Measurements from ENCODE around the gene EIF1AX.
"Not testable (repeated sequence)": the region's sequence is repeated elsewhere in the genome, so short reads cannot be mapped to it uniquely, and the experiment has no call there.

The EIF1AX gene, protein sequence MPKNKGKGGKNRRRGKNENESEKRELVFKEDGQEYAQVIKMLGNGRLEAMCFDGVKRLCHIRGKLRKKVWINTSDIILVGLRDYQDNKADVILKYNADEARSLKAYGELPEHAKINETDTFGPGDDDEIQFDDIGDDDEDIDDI

DNA sequence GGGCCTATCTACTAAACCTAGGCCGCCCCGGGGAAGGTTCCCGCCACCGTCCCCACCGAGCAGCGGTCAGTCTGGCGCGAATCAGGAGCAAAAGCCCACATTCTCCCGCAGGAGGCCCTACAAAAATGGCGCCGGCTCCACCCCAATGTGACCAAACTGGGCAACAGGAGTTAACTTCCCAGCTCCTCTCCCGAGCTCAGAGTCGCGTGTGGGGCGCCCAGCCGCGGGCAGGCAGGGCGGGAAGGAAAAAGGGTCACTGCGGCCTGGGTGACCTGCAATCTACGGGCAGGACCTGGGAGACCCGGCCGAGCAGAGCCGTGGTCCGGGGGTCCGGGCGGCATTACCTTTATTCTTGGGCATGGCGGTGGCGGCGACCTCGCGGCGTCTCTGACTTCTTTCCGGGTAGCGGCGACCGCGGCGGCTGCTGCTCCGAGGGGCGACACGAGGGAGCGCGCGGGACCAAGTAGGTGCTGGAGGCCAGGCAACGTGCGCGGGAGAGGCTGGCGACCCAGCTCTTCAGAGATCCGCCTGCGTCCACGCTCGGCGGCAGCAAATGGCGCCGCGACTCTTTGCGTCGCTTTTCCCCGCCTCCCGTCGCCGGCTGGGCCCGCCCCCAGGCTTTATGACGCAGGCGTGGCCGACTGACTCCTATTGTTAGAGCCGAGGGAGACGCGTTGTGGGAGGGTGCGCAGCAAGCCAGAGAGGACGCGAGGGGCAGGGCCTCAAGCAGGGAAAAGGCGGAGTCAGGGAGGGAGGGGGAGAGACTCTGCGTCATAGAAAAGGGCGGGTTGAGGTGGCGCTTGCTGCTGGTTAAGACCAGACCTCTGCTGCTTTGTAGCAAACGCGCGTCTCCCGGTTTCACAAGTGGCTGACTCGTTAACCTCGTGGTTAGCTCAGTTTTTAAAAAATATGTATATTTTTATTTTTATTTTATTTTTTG lies at the start of gene EIF1AX:
TSS of gene EIF1AX (minus strand) at position 558 of the 940 bp plus-strand sequence. CDS start at position 360, 198 bp downstream.
- in situ Hi-C loops (cut with HindIII; ENCODE audit: low sequenced_read_pairs): no loop called here

DNA sequence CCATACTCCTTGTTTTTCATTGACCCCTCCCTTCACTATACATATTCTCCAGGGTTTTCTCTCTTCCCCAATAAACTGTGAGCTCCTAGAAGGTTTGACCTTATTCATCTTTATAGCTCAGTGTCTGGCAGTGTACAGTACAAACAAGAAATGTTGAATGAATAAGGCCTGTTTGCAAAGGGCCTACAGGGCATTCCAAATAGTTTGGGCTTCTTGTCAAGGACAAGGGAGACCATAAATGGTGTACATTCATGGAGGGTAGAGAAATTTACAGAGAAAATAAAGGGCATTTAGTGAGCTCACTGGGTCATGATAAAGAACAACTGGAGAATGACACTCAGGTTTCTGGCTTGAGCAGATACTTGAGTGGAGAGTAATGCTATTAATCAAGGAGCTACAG lies 47.5 kb upstream of the EIF1AX start:
- in situ Hi-C loops (cut with HindIII; ENCODE audit: low sequenced_read_pairs): no loop called here

DNA sequence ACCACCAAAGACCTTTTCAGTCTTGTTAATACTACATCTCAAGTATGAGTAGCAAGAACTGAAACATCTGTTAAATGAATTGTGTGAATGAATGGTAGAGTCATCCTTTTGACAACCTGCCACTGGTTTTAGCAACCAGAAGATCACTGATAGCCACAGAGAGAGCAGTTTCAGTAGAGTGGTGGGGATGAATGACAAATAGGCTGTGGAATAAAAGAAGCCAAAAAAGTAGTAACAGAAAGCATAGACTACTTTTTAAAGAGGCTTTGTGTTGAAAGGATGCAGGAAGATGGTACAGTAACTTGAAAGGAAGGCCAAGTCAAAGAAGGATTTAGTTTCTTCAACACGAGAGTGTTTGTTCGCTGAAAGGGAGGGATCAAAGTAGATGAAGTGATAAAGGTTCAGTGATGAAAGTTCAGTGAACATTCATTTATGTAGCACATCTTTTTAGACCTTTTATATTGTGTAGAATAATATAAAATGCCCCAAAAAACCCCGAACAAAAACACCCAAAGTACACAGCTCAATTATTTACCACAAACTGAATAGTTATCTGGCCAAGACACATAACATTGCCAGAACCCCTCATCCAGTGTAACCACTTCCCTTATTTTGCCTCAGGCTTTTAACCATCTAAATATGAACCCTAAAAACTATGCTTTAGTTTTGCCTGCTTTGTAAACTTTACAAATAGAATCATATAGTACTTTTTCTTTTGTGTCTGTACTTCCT lies 40.1 kb upstream of the EIF1AX start:
- in situ Hi-C loops (cut with HindIII; ENCODE audit: low sequenced_read_pairs): no loop called here

DNA sequence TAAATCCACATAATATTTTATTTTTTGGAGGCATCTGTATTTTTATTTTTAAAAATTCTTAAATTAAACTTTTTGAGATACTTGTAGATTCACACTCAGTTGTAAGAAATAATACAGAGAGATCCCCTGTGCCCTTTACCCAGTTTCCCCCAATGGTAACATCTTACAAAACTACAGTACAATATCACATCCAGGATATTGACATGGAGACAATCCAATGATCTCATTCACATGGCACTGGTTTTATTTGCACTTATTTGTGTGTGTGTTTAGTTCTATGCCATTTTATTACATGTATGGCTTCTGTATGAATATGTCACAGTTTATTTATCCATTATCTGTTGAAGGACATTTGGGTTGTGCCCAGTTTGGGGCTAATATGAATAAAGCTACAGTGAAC lies 35.5 kb upstream of the EIF1AX start:
- in situ Hi-C loops (cut with HindIII; ENCODE audit: low sequenced_read_pairs): no loop called here

DNA sequence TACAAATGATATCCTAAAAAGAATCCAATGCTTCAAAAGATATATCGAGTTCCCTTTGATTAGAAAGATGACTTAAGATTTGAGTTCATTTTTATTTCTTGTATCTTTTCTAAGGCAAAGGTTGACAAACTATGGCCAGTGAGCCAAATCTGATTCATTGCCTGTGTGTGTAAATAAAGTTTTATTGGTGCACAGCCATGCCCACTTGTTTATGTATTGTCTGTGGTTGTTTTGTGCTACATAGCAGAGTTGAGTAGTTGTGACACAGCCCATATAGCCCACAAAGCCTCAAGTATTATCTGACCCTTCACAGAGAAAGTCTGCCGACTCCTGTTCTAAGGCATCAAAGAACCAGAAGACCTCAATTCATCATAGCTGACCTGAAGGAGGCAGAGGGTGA lies 32.2 kb upstream of the EIF1AX start:
- in situ Hi-C loops (cut with HindIII; ENCODE audit: low sequenced_read_pairs): no loop called here

DNA sequence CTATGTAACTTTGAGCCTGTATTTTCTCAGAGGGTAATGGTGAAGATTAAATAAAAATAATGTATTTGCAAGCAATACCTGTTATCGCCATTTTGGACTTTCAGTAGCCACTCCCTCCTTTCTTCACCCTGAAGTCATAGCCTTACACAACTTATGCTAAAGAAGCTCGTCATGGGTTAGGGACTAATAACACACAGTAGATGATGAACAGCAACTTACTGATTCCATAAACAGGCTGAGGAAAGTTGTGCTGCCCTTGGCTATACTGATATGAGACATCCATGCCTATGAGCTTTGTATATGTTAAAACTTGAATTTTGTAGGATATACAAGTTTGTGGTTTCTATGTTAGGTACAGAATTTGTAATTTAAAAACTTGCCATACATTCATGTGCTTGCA lies 31.7 kb upstream of the EIF1AX start:
- in situ Hi-C loops (cut with HindIII; ENCODE audit: low sequenced_read_pairs): no loop called here

DNA sequence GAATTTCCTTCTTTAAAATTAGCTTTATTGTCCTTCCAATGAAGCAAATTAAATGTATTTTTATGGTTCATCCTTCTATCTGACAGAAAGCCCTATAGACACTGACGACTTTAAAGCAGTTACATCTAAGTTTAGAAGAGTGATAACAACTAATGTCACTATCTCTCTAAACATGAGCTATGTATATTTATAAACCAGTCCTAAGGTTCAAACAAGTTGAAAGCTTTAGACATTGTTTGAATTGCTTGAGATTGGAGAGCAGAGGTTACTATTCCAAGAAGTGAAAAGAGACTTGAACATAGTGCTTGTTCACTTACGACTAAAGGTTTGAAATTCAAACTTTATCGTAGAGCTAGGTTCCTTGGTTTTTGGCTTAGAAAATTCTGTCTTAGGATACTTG lies 30.2 kb upstream of the EIF1AX start:
- in situ Hi-C loops (cut with HindIII; ENCODE audit: low sequenced_read_pairs): no loop called here

DNA sequence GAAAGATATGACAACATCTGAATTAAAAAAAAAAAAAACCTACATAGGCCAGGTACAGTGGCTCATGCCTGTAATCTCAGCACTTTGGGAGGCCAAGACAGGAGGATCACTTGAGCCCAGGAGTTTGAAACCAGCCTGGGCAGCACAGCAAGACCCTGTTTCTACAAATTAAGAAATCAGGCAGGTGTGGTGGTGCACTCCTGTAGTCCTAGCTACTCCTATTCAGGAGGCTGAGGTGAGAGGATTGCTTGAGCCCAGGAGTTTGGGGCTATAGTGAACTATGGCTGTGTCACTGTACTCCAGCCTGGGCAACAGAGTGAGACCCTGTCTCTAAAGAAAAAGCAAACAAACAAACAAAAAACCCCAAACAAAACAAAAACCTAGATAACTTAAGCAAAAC lies 20.9 kb upstream of the EIF1AX start:
- in situ Hi-C loops (cut with HindIII; ENCODE audit: low sequenced_read_pairs): not testable (repeated sequence)

DNA sequence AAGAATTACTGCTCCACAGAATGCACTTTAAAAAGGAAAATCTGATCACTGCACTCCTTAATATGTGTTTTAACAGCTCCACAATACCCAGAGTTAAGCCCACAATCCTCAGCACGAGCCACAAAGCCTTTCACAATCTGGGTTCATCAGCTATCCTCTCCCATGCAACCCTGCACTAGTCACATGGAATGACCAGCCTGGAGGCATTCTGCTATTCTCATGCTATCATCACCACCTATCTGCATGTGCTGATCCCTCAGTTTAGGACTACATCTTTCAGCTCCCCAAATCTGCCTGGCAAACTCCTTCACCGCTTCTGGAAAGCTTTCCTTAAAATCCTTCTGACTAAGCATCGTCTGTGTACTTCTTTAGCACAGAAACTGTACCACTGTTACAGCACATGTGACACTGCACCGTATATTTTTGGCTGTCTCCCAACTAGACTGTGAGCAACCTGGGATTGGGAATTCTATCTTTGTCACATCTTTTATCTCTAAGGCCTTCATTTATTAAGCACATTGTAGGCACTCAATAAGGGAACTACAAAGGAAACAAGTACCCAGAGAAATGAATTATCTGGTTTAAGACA lies 18.3 kb upstream of the EIF1AX start:
- in situ Hi-C loops (cut with HindIII; ENCODE audit: low sequenced_read_pairs): no loop called here

DNA sequence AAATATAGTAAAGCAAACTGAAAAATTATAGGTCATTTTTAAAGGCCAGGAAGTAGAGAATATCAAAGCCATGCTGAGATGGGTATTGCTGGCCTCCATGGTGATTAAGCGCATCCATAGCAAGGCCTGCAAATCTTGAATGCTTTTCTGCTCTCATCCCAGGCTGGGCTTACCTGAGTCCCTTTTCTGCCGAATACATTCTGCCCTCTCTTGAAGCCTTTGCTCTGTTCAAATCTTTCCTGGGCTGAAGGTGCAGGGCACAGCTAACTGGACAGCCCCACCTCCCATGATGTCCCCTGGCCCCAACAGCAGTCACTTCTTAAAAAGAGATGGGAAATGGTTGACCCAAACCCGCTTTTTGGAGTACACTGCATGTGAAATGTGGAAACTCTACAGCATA lies 10.1 kb upstream of the EIF1AX start:
- in situ Hi-C loops (cut with HindIII; ENCODE audit: low sequenced_read_pairs): loop anchor here (5.0 kb wide), 1 partner anchor 56 kb away; no protein-coding TSS in a partner anchor

DNA sequence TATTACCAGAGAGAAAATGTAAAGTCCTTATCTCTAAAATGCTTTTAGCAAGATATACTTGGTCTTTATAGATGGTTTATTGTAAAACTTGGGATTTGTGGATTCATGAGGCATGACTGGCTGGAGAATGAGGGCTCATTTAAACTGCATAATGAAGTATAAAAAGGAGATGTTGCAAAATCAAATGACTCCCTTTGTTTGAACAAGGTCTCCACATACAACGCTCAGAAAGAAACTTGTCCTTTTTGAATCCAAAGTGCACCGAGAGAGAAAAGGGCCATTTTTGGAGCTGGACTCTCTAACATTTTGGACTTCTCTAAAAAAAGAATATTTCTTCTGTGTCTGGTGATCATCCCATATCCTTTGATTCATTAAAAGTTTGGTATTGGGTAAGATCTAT lies 7.7 kb upstream of the EIF1AX start:
- in situ Hi-C loops (cut with HindIII; ENCODE audit: low sequenced_read_pairs): no loop called here

DNA sequence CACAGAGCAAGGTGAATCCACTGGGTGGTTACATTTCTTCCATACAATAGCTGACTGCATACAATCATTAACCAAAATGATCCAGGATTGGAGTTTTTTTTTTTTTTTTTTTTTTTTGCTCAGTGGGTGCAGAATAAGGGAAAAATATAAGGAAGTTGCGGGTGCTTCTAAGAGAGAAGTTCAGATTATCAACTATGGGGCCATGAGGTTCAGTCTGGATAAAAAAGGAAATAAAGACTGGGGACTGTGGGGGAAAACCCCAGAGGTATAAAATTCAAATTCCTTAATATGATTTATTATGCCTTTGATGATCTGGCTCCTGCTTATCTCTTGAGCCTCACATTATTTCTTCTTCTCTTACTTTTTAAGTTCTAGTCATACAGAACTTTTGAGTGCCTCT lies 5.9 kb upstream of the EIF1AX start:
- in situ Hi-C loops (cut with HindIII; ENCODE audit: low sequenced_read_pairs): no loop called here

DNA sequence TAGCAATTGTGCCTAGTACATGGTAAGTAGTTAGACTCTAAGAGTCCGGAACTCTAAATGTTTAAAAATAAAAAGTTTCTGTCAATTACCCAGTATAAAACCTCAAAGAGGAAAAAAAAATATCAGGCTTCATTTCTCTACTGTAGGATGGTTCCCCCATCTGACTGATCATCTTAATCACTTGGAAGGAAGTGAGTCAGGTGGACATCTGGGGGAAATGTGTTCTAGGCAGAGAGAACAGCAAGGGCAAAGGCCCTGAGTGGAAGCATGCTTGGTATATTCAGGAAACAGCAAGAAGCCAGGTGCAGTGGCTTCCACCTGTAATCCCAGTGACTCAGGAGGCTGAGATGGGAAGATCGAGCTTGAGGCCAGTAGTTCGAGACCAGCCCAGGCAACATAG lies 2.9 kb upstream of the EIF1AX start:
- in situ Hi-C loops (cut with HindIII; ENCODE audit: low sequenced_read_pairs): no loop called here

DNA sequence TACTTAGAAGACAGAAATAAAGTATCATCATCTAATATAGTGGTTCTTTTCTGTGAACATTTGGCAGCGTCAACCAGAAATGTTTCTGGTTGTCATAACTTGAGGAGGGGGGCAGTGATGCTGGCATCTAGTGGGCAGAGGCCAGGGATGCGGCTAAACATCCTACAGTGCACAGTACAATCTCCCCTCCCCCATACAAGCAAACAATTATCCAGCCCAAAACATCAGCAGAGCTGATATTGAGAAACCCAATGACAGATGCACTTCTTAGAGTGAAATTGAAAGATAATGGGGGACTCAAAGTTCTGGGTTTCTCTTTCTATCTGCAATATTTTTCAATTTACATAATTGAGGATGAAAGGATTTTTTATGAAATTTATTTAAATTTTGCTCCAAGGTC lies 1.9 kb upstream of the EIF1AX start:
- in situ Hi-C loops (cut with HindIII; ENCODE audit: low sequenced_read_pairs): no loop called here

DNA sequence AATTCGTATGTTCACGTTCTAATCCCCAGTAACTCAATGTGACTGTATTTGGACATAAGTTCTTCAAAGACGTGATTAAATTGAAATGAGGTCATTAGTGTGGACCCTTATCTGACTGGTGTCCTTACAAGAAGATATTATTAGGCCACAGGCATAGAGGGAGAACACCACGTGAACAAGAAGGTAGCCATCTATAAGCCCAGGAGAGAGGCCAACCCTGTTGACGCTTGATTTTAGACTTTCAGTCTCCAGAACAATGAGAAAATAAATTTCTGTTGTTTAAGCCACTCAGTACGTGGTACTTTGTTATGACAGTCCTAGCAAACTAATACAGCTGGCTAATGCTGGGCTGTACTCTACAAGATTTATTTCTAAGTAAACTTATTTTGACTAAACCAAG lies 1.5 kb upstream of the EIF1AX start:
- in situ Hi-C loops (cut with HindIII; ENCODE audit: low sequenced_read_pairs): no loop called here

DNA sequence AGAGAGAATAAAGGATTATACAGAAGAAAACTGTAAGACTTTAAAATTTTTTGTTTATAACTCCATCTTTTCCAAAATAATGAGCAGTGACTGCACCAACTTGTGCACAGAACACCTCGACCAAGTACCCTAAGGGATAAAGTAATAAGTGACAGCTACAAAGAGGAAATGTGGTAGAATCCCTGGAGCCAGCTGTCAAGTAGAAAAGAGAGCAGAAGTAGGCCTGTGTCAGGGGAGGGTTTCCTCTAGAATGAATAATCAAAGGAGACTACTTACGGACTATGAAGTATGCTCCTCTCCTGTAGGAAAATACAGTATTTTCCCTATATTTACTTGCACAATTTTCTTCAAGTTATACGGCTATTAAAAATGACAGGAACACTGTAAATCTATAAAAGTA lies 1.2 kb downstream of the EIF1AX start:
- in situ Hi-C loops (cut with HindIII; ENCODE audit: low sequenced_read_pairs): no loop called here

DNA sequence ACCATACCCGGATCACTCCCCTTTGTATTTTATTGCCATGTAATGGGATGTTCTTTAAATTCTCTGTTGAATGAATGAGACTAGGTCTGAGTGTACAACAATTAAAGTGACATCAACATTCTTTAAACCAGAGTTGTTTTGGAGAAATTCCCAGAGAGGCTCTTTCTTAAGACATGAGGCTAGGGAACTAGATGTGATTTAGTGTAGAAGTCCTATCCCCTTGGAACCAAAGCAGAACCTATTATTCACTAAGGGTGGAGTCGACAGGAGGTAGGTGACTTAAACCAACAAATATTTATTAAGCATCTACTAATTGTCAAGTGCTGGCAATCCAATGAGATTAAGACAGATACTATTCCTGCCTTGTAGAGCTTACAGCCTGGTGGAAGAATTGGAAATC lies 1.7 kb downstream of the EIF1AX start:
- in situ Hi-C loops (cut with HindIII; ENCODE audit: low sequenced_read_pairs): no loop called here

DNA sequence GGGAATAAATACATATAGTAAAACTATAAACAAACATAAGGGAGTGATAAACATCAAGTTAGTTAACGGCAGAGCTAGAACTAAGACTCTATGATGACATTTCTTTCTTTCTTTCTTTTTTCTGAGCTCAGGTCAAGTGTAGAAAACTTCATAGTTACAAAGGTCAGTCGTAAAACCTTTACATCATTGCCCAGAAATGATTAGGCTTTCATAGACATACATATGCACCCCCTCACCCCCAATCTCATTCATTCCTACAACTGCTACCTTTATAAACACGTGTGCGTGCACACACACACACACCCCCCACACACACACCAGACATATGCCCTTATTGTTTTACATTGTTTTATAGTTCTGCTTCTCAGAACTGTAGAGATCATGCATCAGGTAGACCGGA lies 5.7 kb downstream of the EIF1AX start:
- in situ Hi-C loops (cut with HindIII; ENCODE audit: low sequenced_read_pairs): no loop called here

DNA sequence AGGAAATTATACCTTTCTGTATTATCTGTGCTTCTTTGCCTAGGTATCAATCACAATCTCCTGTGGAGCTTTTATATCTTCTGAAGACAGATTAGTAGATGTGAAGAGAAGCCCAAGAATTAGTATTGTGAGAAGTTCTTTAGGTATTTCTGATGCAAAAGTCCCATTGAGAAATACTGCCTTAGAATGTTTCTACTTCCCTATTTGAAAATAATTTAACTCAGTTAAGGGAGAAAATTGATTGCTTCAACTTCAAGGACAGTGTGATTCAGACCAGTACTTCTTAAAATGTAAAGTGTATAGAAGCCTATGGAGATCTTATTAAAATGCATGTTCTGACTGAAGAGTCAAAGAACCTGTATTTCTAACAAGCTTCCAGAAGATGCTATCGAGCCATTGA lies 9.0 kb downstream of the EIF1AX start:
- in situ Hi-C loops (cut with HindIII; ENCODE audit: low sequenced_read_pairs): no loop called here

DNA sequence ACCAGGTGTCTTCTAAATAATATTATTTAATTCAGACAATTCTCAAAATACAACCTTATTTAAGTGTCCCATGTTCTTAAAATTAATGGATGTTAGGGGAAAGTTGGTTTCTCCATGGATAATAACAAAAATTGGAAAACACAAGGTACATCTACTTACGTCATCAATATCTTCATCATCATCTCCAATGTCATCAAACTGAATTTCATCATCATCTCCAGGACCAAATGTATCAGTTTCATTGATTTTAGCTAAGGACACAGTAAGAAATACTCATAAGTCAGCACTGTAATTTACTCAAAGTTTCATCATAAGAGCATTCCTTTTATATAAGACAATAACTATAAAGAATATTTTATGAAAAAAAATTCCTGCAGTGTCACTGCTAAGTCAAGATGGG lies 11.3 kb downstream of the EIF1AX start:
- in situ Hi-C loops (cut with HindIII; ENCODE audit: low sequenced_read_pairs): no loop called here

DNA sequence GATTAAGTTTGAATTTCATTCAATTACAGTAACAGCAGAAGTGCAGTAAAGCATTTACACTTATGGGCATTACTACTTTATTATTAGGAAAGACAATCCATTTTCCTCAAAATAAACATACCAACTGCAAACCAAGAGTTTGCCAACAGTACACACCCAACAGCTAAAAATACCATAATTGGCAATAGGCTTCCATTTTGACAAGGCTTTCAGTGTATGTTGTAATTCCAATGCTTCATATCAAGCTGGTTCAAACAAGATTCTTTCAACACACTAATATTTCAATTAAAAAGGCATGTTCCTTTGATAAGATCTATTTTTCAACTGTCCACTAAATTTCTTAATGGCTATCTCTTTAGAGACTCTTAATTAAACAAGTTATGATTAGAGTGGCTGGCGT lies 12.1 kb downstream of the EIF1AX start:
- in situ Hi-C loops (cut with HindIII; ENCODE audit: low sequenced_read_pairs): no loop called here

All from endothelial cell of hepatic sinusoid (primary cell).